Liver (tissue), 9 donors: Measurements from ENCODE around the gene MRAP2. TPM values are rescaled to one million over a fixed set of nuclear protein-coding genes. Genes with fewer than 3 reads are reported as not detected.

Experiments used
- DNase-seq: peaks from one replicate; pipeline ENCODE4 v3.0.0-alpha.2; 2017; ENCODE audit warnings: low spot score
- H3K27ac ChIP-seq, 2 donors: one replicate each; pipeline ENCODE4 v1.7.0; 2013; ENCODE audit warnings: inconsistent platforms in 2 of 2, low read length in 2 of 2, control low read depth in 1 of 2, low read depth in 1 of 2, mild to moderate bottlenecking in 1 of 2
- H3K27me3 ChIP-seq, 4 donors: one replicate each; pipeline versions ENCODE4 v1.6.1 to v1.7.0; 2013; ENCODE audit warnings: low read length in 3 of 4, inconsistent platforms in 1 of 4, mild to moderate bottlenecking in 1 of 4, moderate library complexity in 1 of 4; ENCODE audit not compliant: control insufficient read depth in 4 of 4, insufficient read depth in 4 of 4
- H3K36me3 ChIP-seq, 4 donors: one replicate each; pipeline versions ENCODE4 v1.6.1 to v1.7.0; 2013; ENCODE audit warnings: low read length in 3 of 4, mild to moderate bottlenecking in 3 of 4, low read depth in 1 of 4, moderate library complexity in 1 of 4; ENCODE audit not compliant: control insufficient read depth in 4 of 4, insufficient read depth in 3 of 4
- H3K4me1 ChIP-seq, 4 donors: one replicate each; pipeline versions ENCODE4 v1.6.1 to v1.7.0; 2013; ENCODE audit warnings: low read length in 3 of 4, mild to moderate bottlenecking in 3 of 4, moderate library complexity in 1 of 4; ENCODE audit not compliant: control insufficient read depth in 4 of 4, insufficient read depth in 4 of 4
- H3K4me3 ChIP-seq, 3 donors: one replicate each; pipeline versions ENCODE4 v1.6.1 to v1.7.0; 2013; ENCODE audit warnings: low read length in 3 of 3, control low read depth in 1 of 3, low read depth in 1 of 3, mild to moderate bottlenecking in 1 of 3
- H3K9ac ChIP-seq, 2 donors: one replicate each; pipeline ENCODE4 v1.7.0; 2013; ENCODE audit warnings: low read length in 2 of 2, mild to moderate bottlenecking in 2 of 2, moderate library complexity in 2 of 2, control low read depth in 1 of 2, low read depth in 1 of 2
- H3K9me3 ChIP-seq, 4 donors: one replicate each; pipeline versions ENCODE4 v1.6.1 to v1.7.0; 2013; ENCODE audit warnings: low read length in 3 of 4; ENCODE audit not compliant: control insufficient read depth in 4 of 4
- EGR1 ChIP-seq, 2 donors: IDR thresholded peaks; 2 replicates each; pipeline ENCODE4 v1.6.1; 2016 to 2018; ENCODE audit warnings: antibody characterized with exemption in 2 of 2, low read depth in 2 of 2
- FOXA1 ChIP-seq: IDR thresholded peaks from 2 replicates; pipeline ENCODE4 v1.6.1; 2016; ENCODE audit warnings: antibody characterized with exemption
- FOXA2 ChIP-seq: IDR thresholded peaks from 2 replicates; pipeline ENCODE4 v1.6.1; 2016; ENCODE audit warnings: antibody characterized with exemption
- GABPA ChIP-seq, 2 donors: IDR thresholded peaks in 1 of 2; conservative IDR thresholded peaks in 1 of 2; 2 replicates each; pipeline ENCODE4 v1.6.1; 2016; ENCODE audit warnings: antibody characterized with exemption in 2 of 2, mild to moderate bottlenecking in 1 of 2, moderate library complexity in 1 of 2
- HNF4A ChIP-seq, 2 donors: conservative IDR thresholded peaks; 2 replicates each; pipeline ENCODE4 v1.6.1; 2016; ENCODE audit warnings: antibody characterized with exemption in 2 of 2, mild to moderate bottlenecking in 2 of 2
- HNF4G ChIP-seq: IDR thresholded peaks from 2 replicates; pipeline ENCODE4 v1.6.1; 2016; ENCODE audit warnings: antibody characterized with exemption
- MAX ChIP-seq: IDR thresholded peaks from 2 replicates; pipeline ENCODE4 v1.6.1; 2016; ENCODE audit warnings: antibody characterized with exemption
- NR2F2 ChIP-seq: IDR thresholded peaks from 2 replicates; pipeline ENCODE4 v1.6.1; 2016; ENCODE audit warnings: antibody characterized with exemption
- RAD21 ChIP-seq, 2 donors: IDR thresholded peaks; 2 replicates each; pipeline ENCODE4 v1.6.1; 2016; ENCODE audit warnings: antibody characterized with exemption in 2 of 2, mild to moderate bottlenecking in 2 of 2
- RXRA ChIP-seq, 2 donors: IDR thresholded peaks; 2 replicates each; pipeline ENCODE4 v1.6.1; 2017 to 2018; ENCODE audit warnings: antibody characterized with exemption in 2 of 2, mild to moderate bottlenecking in 1 of 2
- SP1 ChIP-seq: IDR thresholded peaks from 2 replicates; pipeline ENCODE4 v1.6.1; 2018; ENCODE audit warnings: antibody characterized with exemption, mild to moderate bottlenecking
- TAF1 ChIP-seq: conservative IDR thresholded peaks from 2 replicates; pipeline ENCODE4 v1.6.1; 2016; ENCODE audit warnings: antibody characterized with exemption, mild to moderate bottlenecking
- YY1 ChIP-seq: IDR thresholded peaks from 2 replicates; pipeline ENCODE4 v1.6.1; 2016; ENCODE audit warnings: antibody characterized with exemption, mild to moderate bottlenecking
- ZBTB33 ChIP-seq: IDR thresholded peaks from 2 replicates; pipeline ENCODE4 v1.6.1; 2016; ENCODE audit warnings: antibody characterized with exemption
- WGBS: extraction: QIAGEN DNeasy Blood & Tissue Kit; methylation state at CpG from one replicate; pipeline ENCODE4 v1.1.7; 2013; 5-methylcytosine and 5-hydroxymethylcytosine counted together
- polyA plus RNA-seq, 2 donors: library from polyadenylated mRNA; stranded (reverse) in 1 of 2; unstranded in 1 of 2; fragments of 200-250 nt in 1 of 2; fragments of >200 nt in 1 of 2; fragmentation: Nextera tagmentation in 1 of 2; extraction: Ambion mirVana in 1 of 2; gene quantifications; one replicate each; pipeline versions ENCODE4 v1.2.1 to v1.2.3, GENCODE V29; 2013 to 2015
- total RNA-seq, 2 donors: library from RNA; depleted of rRNA; stranded (reverse); fragments of >200 nt; gene quantifications; one replicate each; pipeline ENCODE4 v1.2.3, GENCODE V29; 2014
- TF ChIP-seq, protein P1 (sequence below): IDR thresholded peaks from 2 replicates; pipeline ENCODE4 v1.6.1; 2016; ENCODE audit warnings: antibody characterized with exemption
- TF ChIP-seq, protein P2 (sequence below): fragments of 150-350 bp; IDR thresholded peaks from 2 replicates; pipeline ENCODE4 v1.5.1; 2017; ENCODE audit warnings: improper control_type of control experiment, low read depth, low read length; ENCODE audit not compliant: missing input control
- TF ChIP-seq, protein P3 (sequence below): IDR thresholded peaks from 2 replicates; pipeline ENCODE4 v1.6.1; 2016; ENCODE audit warnings: antibody characterized with exemption, mild to moderate bottlenecking
- donor health status: healthy.
- donor health status: healthy.
- donor health status: healthy.
- donor health status: healthy.
- donor health status: healthy.

MRAP2 gene
- total and polyA plus RNA-seq, 4 donors = 0.05 to 0.51 (median 0.08) TPM; not detected in 1

GRCh38 chr6:84137051-84137375 is 103.4 kb downstream of the MRAP2 start:
- Histone ChIP-seq H3K9me3 (no peaks in the 10 kb centered on the region), H3K4me3 (no peak overlapping the region), H3K27me3 (no peaks in the 10 kb centered on the region), H3K4me1 (no peaks in the 10 kb centered on the region), H3K27ac (no peak overlapping the region), H3K36me3 (peaks cover 0 to 4% (median 2%) of the 10 kb centered on the region in 4 donors), H3K9ac (no peak overlapping the region)
- DNase-seq = no peak
- 89% methylated on average over 5 of the region's 5 CpGs for WGBS
- TF ChIP-seq, protein P1, sequence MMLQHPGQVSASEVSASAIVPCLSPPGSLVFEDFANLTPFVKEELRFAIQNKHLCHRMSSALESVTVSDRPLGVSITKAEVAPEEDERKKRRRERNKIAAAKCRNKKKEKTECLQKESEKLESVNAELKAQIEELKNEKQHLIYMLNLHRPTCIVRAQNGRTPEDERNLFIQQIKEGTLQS = no peak
- TF ChIP-seq GABPA (IDR thresholded peaks at IDR 0.05 in 1 of 2, conservative IDR thresholded peaks at IDR 0.05 in 1 of 2) (no peak), RAD21 (IDR thresholded peaks at IDR 0.05) (no peak), HNF4G (no peak), SP1 (no peak), FOXA1 (no peak), RXRA (IDR thresholded peaks at IDR 0.05) (no peak), TAF1 (no peak), YY1 (no peak)

DNA sequence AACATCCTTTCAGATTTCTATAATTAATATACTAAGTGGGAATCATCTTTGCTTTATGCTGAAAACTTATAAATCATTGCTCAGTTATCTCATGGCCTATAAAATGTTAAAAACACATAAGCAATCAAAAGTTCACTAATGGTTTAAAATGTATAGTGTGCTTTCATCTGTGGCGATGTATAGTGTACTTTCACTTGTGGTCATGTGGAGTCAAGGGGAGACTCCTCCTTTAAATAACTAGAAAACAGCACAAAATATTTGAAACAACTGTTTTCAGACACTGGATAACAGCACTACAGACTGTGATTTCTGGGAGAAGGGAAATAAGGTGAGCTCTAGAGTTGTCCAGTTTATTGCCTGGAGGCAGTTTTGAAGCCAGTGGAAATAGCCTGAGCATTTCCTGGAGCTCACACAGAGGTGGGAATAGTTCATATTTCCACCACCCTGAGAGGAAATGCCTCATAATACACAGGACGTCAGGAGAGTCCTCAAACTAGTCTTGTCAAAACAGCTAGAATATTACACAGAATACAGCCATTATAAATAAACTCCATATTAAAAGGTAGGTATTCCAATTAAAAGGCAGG is 104.5 kb downstream of the MRAP2 start:
- peaks cover 0 to 4% (median 2%) of the 10 kb centered on the region in 4 donors for H3K36me3 ChIP-seq
- no peak for DNase-seq

More for the DNA sequence above, 104.5 kb downstream of the MRAP2 start:
- Histone ChIP-seq H3K9ac (no peak overlapping the region), H3K4me3 (no peak overlapping the region), H3K27me3 (no peaks in the 10 kb centered on the region), H3K4me1 (no peaks in the 10 kb centered on the region), H3K27ac (no peak overlapping the region), H3K9me3 (no peaks in the 10 kb centered on the region)
- WGBS = 84% methylated on average over 2 of the region's 2 CpGs
- TF ChIP-seq YY1 = no peak
- no peak for TF ChIP-seq FOXA2
- no peak for TF ChIP-seq HNF4A (conservative IDR thresholded peaks at IDR 0.05)
- TF ChIP-seq ZBTB33 = no peak
- no peak for TF ChIP-seq RXRA (IDR thresholded peaks at IDR 0.05)
- TF ChIP-seq FOXA1 = no peak
- TF ChIP-seq, protein P2, sequence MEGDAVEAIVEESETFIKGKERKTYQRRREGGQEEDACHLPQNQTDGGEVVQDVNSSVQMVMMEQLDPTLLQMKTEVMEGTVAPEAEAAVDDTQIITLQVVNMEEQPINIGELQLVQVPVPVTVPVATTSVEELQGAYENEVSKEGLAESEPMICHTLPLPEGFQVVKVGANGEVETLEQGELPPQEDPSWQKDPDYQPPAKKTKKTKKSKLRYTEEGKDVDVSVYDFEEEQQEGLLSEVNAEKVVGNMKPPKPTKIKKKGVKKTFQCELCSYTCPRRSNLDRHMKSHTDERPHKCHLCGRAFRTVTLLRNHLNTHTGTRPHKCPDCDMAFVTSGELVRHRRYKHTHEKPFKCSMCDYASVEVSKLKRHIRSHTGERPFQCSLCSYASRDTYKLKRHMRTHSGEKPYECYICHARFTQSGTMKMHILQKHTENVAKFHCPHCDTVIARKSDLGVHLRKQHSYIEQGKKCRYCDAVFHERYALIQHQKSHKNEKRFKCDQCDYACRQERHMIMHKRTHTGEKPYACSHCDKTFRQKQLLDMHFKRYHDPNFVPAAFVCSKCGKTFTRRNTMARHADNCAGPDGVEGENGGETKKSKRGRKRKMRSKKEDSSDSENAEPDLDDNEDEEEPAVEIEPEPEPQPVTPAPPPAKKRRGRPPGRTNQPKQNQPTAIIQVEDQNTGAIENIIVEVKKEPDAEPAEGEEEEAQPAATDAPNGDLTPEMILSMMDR = no peak
- no peak for TF ChIP-seq GABPA (IDR thresholded peaks at IDR 0.05 in 1 of 2, conservative IDR thresholded peaks at IDR 0.05 in 1 of 2)
- no peak for TF ChIP-seq EGR1 (IDR thresholded peaks at IDR 0.05; ENCODE audit: low read depth in 2 of 2)
- no peak for TF ChIP-seq TAF1
- TF ChIP-seq SP1 = no peak
- TF ChIP-seq NR2F2 = no peak
- TF ChIP-seq, protein P3, sequence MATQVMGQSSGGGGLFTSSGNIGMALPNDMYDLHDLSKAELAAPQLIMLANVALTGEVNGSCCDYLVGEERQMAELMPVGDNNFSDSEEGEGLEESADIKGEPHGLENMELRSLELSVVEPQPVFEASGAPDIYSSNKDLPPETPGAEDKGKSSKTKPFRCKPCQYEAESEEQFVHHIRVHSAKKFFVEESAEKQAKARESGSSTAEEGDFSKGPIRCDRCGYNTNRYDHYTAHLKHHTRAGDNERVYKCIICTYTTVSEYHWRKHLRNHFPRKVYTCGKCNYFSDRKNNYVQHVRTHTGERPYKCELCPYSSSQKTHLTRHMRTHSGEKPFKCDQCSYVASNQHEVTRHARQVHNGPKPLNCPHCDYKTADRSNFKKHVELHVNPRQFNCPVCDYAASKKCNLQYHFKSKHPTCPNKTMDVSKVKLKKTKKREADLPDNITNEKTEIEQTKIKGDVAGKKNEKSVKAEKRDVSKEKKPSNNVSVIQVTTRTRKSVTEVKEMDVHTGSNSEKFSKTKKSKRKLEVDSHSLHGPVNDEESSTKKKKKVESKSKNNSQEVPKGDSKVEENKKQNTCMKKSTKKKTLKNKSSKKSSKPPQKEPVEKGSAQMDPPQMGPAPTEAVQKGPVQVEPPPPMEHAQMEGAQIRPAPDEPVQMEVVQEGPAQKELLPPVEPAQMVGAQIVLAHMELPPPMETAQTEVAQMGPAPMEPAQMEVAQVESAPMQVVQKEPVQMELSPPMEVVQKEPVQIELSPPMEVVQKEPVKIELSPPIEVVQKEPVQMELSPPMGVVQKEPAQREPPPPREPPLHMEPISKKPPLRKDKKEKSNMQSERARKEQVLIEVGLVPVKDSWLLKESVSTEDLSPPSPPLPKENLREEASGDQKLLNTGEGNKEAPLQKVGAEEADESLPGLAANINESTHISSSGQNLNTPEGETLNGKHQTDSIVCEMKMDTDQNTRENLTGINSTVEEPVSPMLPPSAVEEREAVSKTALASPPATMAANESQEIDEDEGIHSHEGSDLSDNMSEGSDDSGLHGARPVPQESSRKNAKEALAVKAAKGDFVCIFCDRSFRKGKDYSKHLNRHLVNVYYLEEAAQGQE = no peak
- TF ChIP-seq RAD21 (IDR thresholded peaks at IDR 0.05) = no peak
- TF ChIP-seq MAX = no peak
